AG08395 (cell line): ENCODE measurements around the gene HOXA5.

ENCODE experiments used
- DNase-seq: peaks from one replicate; pipeline ENCODE4 v3.0.0; 2012; ENCODE audit warnings: mixed read lengths, low spot score

Gene HOXA5

GRCh38 chr7:27118580-27118979 lies 24.9 kb downstream of the HOXA5 start:
- DNase-seq: no peak

GRCh38 chr7:27117887-27118491 lies 25.5 kb downstream of the HOXA5 start:
- no peak for DNase-seq

- DNase-seq: no peak
Observed at GRCh38 chr7:27116962-27117886, 26.3 kb downstream of the HOXA5 start.

GRCh38 chr7:27116031-27116961 lies 27.2 kb downstream of the HOXA5 start:
- DNase-seq: no peak

- DNase-seq: no peak
Observed at GRCh38 chr7:27115221-27116026, 28.1 kb downstream of the HOXA5 start.

- DNase-seq: no peak
Observed at GRCh38 chr7:27114881-27115220, 28.6 kb downstream of the HOXA5 start.

GRCh38 chr7:27113991-27114769 lies 29.3 kb downstream of the HOXA5 start:
- DNase-seq: no peak

GRCh38 chr7:27112955-27113949 lies 30.2 kb downstream of the HOXA5 start:
- no peak for DNase-seq

- no peak for DNase-seq
Observed at GRCh38 chr7:27112361-27112760, 31.1 kb downstream of the HOXA5 start.

GRCh38 chr7:27111751-27112277 lies 31.7 kb downstream of the HOXA5 start:
- no peak for DNase-seq

- peak; percentile 70 for DNase-seq
Observed at GRCh38 chr7:27111042-27111750, 32.3 kb downstream of the HOXA5 start.

- DNase-seq: peak; percentile 55
Observed at GRCh38 chr7:27110186-27111031, 33.1 kb downstream of the HOXA5 start.

- no peak for DNase-seq
Observed at GRCh38 chr7:27109466-27110185, 33.9 kb downstream of the HOXA5 start.

GRCh38 chr7:27108390-27109127 lies 34.9 kb downstream of the HOXA5 start:
- DNase-seq: no peak

GRCh38 chr7:27107391-27108381 lies 35.8 kb downstream of the HOXA5 start:
- DNase-seq: no peak
